GM19372 (cell line): ENCODE data around the gene PHB1.
A peak's percentile ranks its signal among the peaks of the same experiment; 100 is the strongest.
"Not testable (repeated sequence)": the region's sequence is repeated elsewhere in the genome, so short reads cannot be mapped to it uniquely, and the experiment has no call there.

Source experiments
- ATAC-seq: cut with Tn5 transposase; IDR thresholded peaks from one replicate; pipeline ENCODE4 v1.9.1; 2021; ENCODE audit warnings: mild to moderate bottlenecking, low read depth, moderate library complexity; ENCODE audit not compliant: unreplicated experiment

Gene PHB1

GRCh38 chr17:49381793-49382192 lies 32.9 kb downstream of the PHB1 start:
- no peak for ATAC-seq

- ATAC-seq, result no peak
These were observed 33.6 kb downstream of the PHB1 start for GRCh38 chr17:49381033-49381432.

GRCh38 chr17:49379926-49380325 lies 34.8 kb downstream of the PHB1 start:
- ATAC-seq, result no peak

- ATAC-seq, result no peak
These were observed 36.4 kb downstream of the PHB1 start for GRCh38 chr17:49378311-49378710.

GRCh38 chr17:49375544-49375943 lies 39.1 kb downstream of the PHB1 start:
- no peak for ATAC-seq

- ATAC-seq, result no peak
These were observed 41.6 kb downstream of the PHB1 start for GRCh38 chr17:49373115-49373514.

GRCh38 chr17:49372425-49372824 lies 42.3 kb downstream of the PHB1 start:
- no peak for ATAC-seq

GRCh38 chr17:49370971-49371834 lies 43.5 kb downstream of the PHB1 start:
- ATAC-seq, result no peak

- ATAC-seq, result no peak
These were observed 44.9 kb downstream of the PHB1 start for GRCh38 chr17:49369760-49370159.

- no peak for ATAC-seq
These were observed 45.6 kb downstream of the PHB1 start for GRCh38 chr17:49369089-49369488.

- no peak for ATAC-seq
These were observed 49.0 kb downstream of the PHB1 start for GRCh38 chr17:49365667-49366066.

GRCh38 chr17:49365126-49365525 lies 49.6 kb downstream of the PHB1 start:
- ATAC-seq, result not testable (repeated sequence)

GRCh38 chr17:49364119-49364518 lies 50.6 kb downstream of the PHB1 start:
- no peak for ATAC-seq

GRCh38 chr17:49363251-49363650 lies 51.4 kb downstream of the PHB1 start:
- no peak for ATAC-seq

- ATAC-seq, result no peak
These were observed 52.0 kb downstream of the PHB1 start for GRCh38 chr17:49362723-49363117.

GRCh38 chr17:49361902-49362722 lies 52.6 kb downstream of the PHB1 start, which contains the start of gene ZNF652:
TSS of gene ZNF652 (minus strand) at chr17:49362250. CDS start at chr17:49317725, 44,525 bp downstream.
- ATAC-seq, result peak; percentile 72

- ATAC-seq, result peak; percentile 21
These were observed 53.4 kb downstream of the PHB1 start for GRCh38 chr17:49361129-49361901.

- no peak for ATAC-seq
These were observed 53.9 kb downstream of the PHB1 start for GRCh38 chr17:49360796-49361128.

GRCh38 chr17:49359990-49360795 lies 54.5 kb downstream of the PHB1 start:
- no peak for ATAC-seq

GRCh38 chr17:49358641-49359247 lies 55.9 kb downstream of the PHB1 start:
- ATAC-seq, result no peak
